ENCODE measurements around the gene SPPL2B. TPM values are rescaled to one million over a fixed set of nuclear protein-coding genes. Genes with fewer than 3 reads are reported as not detected.
"Not testable (repeated sequence)": the region's sequence is repeated elsewhere in the genome, so short reads cannot be mapped to it uniquely, and the experiment has no call there.

SPPL2B gene
- total RNA-seq, 2 donors from 2014 or later = 20.7 to 36.9 TPM

DNA sequence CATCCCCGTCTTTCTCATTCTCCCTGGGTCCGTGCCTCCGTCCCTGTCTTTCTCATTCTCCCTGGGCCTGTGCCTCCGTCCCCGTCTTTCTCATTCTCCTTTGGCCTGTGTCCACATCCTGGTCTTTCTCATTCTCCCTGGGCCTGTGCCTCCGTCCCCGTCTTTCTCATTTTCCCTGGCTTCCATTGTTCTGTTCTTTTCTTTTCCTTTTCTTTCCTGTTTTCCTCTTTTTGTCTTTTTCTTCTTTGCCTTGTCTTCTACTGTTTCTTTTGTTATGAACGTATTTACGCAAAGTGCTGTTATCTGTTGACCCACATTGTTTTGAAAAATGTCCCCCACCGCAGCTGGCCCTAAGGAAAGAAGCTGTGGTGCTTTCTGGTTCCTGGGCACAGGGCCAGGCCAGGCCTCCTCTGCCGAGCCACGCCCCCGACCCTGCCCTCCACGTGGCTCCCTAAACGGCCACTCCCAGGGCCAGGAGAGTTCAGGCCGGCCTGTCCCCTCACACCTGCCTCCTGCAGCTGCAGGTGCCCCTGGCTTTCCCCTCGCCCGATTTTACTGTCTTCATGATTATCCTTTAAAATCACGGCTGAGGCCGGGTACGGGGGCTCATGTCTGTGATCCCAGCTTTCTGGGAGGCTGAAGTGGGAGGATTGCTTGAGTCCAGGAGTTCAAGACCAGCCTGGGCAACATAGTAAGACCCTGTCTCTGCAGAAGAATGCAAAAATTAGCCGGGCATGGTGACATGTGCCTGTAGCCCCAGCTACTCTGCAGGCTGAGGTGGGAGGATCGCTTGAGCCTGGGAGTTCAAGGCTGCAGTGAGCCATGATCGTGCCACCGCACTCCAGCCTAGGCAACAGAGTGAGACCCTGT, 17.5 kb downstream of the SPPL2B start:
- intact Hi-C loops (cut with DNase I) = no loop called here
- no peak for DNase-seq (ENCODE audit: low spot score)

DNA sequence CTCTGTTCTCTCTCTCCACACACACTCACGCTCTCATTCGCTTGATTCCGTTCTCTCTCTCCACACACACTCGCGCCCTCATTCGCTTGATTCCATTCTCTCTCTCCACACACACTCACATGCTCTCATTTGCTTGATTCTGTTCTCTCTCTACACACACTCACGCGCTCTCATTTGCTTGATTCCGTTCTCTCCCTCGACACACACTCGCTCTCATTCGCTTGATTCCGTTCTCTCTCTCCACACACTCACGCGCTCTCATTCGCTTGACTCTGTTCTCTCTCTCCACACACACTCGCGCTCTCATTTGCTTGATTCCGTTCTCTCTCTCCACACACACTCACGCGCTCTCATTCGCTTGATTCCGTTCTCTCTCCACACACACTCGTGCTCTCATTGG, 21.3 kb downstream of the SPPL2B start:
- DNase-seq (ENCODE audit: low spot score); intact Hi-C loops (cut with DNase I): not testable (repeated sequence)

DNA sequence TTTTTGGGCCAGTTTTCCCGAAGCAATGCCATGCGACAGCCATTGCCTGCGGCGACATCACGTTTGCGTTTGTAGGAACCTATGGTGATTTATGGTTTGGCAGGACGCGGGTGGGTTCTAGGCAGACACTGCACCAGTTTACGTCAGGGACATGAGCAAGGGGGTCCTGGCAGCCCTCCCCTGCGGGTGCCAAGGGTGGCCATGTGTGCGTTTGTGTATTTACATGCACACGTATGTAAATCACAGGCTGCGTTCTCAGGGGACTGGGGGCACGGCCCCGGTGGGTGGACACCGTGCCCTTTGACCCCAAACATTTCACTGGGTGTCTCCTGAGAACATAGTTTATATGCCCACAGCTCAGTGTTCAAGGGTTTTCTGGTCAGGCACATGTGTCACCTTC, 22.2 kb downstream of the SPPL2B start:
- DNase-seq (ENCODE audit: low spot score) = no peak
- intact Hi-C loops (cut with DNase I) = no loop called here

DNA sequence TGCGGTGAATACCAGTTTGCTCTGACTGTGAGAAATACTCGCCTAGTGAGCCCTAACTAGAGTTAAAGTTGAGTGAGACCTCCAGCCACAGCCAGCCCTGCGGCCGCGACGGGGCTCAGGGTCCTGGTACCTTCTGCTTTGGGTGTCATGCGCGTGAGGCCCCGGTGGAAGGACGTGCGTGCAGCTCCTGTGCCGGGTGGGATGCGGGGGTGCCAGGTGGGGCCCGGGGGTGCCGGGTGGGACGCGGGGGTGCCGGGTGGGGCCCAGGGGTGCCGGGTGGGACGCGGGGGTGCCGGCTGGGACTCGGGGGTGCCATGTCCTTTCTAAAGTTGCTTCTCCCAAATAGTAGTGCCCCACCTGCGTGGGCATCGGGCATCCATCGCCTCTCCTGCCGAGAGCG, 23.1 kb downstream of the SPPL2B start:
- intact Hi-C loops (cut with DNase I) = no loop called here

DNA sequence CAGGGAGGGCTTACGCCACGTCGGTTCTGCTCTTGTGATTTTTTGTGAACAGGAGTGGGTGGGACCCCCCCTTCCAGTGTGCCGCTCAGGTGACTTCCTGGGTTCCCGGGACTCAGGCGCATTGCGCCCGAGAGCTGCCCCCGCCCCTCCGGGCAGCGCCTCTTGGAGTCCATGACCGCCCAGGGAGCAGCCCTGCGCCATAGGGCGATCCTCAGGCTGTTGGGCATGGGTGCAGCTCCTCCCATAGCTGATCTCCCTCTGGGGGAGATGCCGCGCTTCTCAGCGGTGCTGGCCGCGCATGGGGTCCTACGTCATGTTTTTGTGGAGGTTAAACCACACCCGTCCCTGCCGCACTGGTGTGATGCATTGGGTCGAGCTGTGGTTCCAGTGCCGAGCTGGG, 23.6 kb downstream of the SPPL2B start:
- intact Hi-C loops (cut with DNase I) = no loop called here
- DNase-seq (ENCODE audit: low spot score) = no peak

More for the DNA sequence above, 23.1 kb downstream of the SPPL2B start:
- no peak for DNase-seq (ENCODE audit: low spot score)

DNA sequence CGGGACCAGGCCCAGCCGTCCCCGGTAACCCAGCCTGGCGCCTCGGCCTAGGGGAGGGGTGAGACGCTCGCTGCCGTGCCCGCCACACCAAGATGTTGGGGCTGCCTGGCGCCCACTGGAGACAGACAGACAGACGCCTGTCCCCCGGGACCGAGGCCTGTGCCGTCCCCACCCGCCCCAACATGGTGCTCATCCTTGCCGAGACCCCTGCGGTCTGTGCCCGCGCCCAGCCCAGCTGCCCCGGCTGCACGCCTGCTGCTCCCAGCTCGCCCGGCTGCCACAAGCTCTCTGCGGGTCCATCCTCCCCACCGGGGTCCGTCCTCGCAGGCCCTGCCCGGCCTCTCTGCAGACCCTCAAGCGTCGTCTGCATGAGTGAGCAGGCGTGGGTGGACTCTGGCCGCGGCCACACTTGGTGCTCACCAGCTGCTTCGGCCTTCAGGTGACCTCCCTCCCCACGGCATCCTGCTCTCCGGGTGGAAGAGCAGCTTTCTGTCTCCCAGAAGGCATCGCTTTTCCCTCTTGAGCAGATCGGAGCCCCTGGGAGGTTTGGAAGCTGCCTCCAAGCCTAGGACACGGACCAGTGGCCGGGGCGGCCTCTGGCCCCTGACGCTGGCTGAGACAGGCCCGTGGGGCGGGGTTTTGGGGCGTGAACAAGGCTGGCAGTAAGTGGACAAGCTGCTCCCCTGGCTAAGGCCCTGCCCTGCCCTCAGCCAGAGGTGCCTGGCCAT, 24.8 kb downstream of the SPPL2B start:
- intact Hi-C loops (cut with DNase I) = no loop called here
- no peak for DNase-seq (ENCODE audit: low spot score)

DNA sequence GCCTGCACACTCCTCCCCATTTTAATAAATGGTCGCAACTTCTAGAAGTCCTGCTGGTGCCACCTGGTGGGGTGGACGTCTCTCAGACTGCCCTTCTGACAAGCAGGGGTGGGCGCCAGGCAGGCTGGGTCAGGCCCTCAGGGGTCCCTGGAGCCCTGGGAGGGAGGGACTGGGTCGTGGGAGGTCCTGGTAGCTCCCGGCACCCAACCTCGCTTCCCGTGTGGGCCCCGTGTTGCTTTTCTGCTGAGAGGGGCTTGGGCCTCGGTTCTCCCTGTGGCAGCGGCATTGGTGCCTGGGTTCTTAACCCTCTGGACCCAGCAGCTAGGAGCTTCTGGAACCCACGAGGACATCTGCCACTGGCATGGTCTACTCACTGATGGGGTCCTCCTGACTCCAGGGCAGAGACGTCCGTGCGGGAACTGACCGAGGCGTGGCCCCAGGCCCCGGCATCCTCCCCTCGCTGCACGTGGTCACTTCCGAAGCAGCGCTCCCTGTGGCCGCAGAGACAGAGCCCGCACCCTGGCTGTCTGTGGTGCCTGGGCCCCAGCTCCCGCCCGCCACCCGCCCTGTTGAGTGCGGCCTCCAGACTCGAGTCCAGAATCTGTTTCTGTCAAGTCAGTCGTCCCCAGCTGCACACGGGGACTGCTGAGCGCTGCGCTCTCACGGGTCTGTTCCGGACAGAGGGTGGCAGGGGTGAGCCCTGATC, 25.6 kb downstream of the SPPL2B start:
- DNase-seq (ENCODE audit: low spot score) = no peak
- intact Hi-C loops (cut with DNase I) = no loop called here

DNA sequence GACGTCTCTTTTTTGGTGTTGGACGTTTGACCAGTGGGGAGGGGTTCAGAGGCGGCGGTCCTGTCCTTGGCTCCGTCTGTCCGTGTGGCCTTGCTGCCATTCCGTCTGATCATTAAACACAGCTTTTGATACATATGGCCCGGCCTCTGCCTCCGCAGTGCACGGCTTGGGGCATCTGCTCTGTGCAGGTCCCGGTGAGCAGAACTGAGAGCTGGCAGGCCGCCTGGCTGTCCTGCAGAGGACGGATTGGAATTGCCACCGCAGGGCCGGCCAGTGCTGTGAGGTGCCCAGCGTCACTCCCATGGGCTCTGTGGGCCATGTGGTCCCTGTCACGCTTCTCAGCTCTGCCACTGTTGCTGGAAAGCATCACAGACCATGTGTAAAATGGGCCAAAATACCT, 26.2 kb downstream of the SPPL2B start:
- intact Hi-C loops (cut with DNase I) = no loop called here
- DNase-seq (ENCODE audit: low spot score) = no peak

DNA sequence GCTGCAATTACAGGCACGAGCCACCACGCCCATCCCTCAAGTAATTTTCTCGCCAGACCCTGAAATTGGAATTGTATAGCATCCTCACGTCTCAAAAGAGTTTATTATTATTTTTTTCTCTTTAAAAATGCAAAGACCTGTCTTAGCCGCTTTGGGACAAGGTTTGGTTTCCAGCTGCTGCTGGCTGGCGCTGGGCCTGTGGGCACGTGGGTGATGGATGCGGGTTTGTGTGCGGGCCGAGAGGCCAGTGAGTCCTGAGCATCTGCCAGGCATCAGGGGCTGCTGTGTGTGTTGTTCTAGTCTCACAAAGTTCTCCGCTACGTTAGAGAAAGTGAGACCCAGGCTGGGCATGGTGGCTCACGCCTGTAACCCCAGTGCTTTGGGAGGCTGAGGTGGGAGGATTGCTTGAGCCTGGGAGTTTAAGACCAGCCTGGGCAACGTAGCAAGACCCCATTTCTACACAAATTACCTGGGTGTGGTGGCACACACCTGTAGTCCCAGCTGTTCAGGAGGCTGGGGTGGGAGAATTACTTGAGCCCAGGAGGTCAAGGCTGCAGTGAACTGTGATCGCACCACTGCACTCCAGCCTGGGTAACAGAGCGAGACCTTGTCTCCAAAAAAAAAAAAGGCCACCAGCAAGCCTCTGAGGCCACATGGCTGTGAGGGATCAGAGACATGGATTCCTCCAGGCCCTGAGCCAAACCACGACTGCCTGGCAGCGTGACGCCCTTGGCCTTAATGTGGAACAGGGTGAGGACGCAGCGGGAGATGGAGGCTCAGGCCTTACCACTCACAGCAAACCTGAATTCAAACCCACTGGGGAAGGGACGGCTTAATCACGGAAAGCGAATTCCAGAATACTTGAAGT, 26.9 kb downstream of the SPPL2B start:
- intact Hi-C loops (cut with DNase I) = no loop called here
- DNase-seq (ENCODE audit: low spot score) = no peak

DNA sequence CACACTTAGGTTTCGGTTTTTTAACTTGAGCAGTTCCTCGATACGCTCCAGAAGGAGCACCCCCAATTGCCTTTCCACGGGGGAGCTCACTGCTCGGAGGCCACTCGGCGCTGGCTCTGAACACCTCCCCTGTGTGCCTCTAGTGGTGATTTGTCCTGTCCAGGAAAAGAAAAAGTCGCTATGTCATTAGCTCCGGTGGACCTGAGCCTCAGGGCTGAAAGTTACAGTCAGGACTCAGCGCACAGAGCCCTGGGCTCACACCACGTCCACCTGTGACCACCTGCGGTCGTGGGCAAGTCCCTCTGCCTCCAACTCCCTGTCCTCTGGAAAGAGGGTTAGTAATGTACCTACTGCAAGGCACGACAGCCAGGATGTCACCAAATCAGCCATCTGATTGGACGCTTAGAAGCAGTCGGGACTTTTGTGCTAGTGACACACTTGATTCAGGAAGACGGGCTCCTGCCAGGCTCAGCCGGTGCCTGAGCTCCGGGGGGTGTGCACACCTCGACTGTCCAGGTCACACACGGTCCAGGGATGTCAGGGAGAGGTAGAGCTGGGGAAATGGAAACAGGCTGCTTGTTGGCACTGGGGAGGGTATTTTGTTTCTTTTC, 27.7 kb downstream of the SPPL2B start:
- DNase-seq (ENCODE audit: low spot score) = no peak
- intact Hi-C loops (cut with DNase I) = no loop called here

DNA sequence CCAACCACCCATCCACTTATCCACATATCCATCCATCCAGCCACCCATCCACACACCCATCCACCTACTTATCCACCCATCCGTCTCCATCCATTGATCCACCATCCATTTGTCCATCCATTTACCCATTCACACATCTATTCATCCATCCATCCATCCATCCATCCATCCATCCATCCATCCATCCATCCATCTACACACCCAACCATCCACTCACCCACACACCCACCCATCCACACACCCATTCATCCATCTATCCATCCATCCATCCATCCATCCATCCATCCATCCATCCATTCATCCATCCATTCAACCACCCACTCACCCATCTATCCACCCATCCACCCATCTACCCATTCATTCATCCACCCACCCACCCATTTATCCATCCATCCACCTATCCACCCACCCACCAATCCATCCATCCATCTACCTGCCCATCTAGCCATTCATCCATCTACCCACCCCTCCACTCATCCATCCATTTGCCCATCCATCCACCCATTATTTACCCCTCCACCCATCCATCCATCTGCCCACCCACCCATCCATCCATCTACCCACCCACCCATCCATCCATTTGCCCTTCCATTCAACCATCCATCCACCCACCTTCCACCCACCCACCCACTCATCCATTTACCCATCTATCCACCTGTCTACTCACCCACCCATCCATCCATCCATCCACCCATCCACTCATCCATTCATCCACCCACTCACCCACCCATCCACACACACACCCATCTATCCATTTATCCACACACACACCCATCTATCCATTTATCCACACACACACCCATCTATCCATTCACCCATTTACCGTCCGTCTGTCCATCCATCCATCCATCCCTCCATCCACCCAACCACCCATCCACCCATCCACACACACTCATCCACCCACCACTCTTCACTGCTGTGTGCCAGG, 29.1 kb downstream of the SPPL2B start:
- DNase-seq (ENCODE audit: low spot score) = no peak
- intact Hi-C loops (cut with DNase I) = no loop called here

DNA sequence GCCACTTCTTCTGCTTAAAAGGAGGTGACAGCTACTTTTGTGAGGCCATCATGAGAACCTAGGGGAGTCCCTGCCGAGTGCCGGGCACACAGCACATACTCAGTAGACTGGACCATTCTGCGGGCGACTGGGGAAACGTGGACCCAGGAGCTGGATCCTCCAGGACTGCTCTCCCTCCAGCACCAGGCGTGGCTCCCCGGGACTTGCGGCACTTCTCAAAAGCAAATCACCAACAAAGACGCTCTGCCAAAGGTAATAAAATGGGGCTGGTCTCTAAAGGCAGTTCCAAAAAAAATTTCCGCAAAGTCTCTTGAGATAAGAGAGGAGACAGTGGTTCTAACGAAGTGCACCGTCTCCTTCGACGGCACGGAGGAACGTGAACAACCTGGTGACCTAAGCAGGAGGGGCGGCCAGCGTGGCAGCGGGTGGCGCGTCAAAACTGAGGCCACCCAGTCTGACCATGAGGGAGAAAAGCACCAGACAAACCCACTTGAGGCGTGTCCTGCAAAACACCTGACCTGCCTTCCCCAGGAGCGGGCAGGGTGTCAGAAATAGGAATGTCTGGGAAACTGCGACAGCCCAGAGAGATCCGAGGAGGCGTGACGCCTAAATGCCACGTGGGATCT, 30.2 kb downstream of the SPPL2B start:
- no peak for DNase-seq (ENCODE audit: low spot score)
- intact Hi-C loops (cut with DNase I) = no loop called here

DNA sequence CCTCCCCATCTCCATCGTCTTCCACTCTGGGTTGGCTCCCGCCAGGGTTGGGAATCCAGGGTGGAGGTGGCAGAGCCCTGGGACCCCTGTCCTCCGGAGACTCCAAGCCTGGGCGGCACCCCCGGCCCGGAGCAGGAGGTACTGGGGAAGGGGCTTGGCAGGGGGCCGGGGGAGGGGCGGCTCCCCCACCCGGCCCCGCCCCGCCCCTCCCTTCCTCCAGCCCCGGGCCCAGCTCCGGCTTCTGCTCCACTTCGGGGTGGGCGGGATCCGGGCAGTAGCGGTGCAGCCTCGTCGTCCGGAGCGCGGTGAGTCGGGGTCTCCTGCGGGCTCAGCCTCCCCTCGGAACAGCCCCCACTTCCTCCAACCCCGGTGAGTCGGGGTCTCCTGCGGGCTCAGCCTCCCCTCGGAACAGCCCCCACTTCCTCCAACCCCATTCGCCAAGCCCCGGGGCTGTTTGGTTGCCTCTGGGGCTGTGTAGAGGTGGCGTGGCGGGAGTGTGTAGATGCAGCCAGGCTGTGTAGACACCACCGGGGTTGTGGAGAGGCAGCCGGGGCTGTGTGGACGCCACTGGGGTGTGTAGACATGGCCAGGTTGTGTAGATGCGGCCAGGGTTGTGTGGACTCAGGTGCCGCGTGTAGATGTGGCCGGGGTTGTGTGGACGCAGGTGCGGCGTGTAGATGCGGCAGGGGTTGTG, 31.7 kb downstream of the SPPL2B start, which contains the start of gene TMPRSS9:
Gene TMPRSS9 (plus strand): TSS at position 274 of the 694 bp plus-strand sequence. CDS start 29,521 bp downstream, outside the sequence.
- intact Hi-C loops (cut with DNase I) = no loop called here
- DNase-seq (ENCODE audit: low spot score) = no peak

DNA sequence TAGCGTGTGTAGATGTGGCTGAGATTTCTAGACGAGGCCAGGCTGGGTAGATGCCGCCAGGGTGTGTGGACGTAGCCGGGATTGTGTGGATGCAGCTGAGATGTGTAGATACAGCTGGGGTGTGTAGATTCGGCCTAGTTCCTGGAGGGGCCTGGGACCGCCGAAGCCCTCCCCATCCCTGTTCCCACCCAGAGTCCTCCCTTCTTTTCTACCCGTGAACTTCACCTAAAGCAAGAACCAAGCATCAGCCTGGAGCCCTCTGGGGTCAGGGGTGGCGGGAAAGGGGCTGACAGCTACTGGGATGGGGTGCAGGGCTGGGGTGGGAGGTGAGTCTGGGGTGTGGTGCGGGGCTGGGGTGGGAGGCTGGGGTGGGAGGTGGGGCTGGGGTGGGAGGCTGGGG, 32.3 kb downstream of the SPPL2B start:
- no peak for DNase-seq (ENCODE audit: low spot score)

DNA sequence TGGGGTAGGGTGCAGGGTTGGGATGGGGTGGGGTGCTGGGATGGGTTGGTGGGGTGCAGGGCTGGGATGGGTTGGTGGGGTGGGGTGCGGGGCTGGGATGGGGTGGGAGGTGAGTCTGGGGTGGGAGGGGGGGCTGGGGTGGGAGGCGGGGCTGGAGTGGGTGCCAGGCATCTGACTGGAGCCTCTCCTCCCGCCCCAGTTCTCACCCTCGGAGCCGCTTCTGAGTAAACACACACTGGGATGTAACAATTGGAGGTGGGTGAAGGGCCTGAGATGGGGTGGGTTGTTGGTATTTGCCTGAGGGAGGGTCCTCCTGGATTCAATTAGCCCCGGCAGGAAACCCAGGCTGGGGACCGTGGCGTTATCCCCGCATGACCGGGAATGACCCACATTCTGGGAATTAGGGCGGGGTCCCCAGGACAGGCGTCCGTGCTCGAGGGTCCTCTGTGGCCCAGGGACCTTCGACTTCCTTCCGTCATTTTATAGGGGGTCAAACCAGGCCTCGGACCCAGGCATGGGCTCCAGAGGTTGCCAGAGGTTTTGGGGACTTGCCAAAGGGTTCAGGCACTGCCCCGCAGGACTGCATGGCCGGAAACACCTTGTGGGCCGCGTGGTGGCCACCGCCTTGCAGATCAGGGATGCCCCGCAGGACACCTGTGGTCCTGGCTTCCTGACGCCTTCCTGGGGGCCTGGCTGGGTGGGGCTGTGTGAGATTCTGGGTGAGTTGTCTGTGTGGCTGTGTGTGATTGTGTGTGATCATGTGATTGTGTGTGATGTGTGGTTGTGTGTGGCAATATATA, 33.0 kb downstream of the SPPL2B start:
- intact Hi-C loops (cut with DNase I) = no loop called here
- no peak for DNase-seq (ENCODE audit: low spot score)

More for the DNA sequence above, 32.3 kb downstream of the SPPL2B start:
- intact Hi-C loops (cut with DNase I) = no loop called here

Measured in posterior vena cava (tissue), 2 donors.